SK-N-SH (cell line): ENCODE measurements around the gene SRRM2.

Experiments used
- CTCF ChIP-seq: fragments of 200-600 bp; sonication (generic); IDR thresholded peaks from 2 replicates; pipeline ENCODE4 v1.6.1; 2017; ENCODE audit warnings: antibody characterized with exemption, mild to moderate bottlenecking, moderate library complexity
- EZH2phosphoT487 ChIP-seq: fragments of 200-600 bp; sonication (generic); IDR thresholded peaks from 2 replicates; pipeline ENCODE4 v1.6.1; 2017; ENCODE audit warnings: low read depth, mixed run types, mild to moderate bottlenecking, antibody characterized with exemption, moderate library complexity, borderline replicate concordance
- GABPA ChIP-seq: IDR thresholded peaks from 2 replicates; pipeline ENCODE4 v1.4.0; 2012; ENCODE audit warnings: low read depth, mild to moderate bottlenecking
- MAX ChIP-seq: IDR thresholded peaks from 2 replicates; pipeline ENCODE4 v1.4.0; 2012; ENCODE audit warnings: low read depth
- MXI1 ChIP-seq: IDR thresholded peaks from 2 replicates; pipeline ENCODE4 v1.6.1; 2012; ENCODE audit warnings: mild to moderate bottlenecking, low read depth, low read length, improper control_type of control experiment
- POLR2AphosphoS5 ChIP-seq: IDR thresholded peaks from 2 replicates; pipeline ENCODE4 v1.6.1; 2012; ENCODE audit warnings: low read depth, low read length
- RCOR1 ChIP-seq: fragments of 150-350 bp; IDR thresholded peaks from 2 replicates; pipeline ENCODE4 v1.6.1; 2017; ENCODE audit warnings: antibody characterized with exemption, low read length
- REST ChIP-seq: IDR thresholded peaks from 2 replicates; pipeline ENCODE4 v1.6.1; 2012; ENCODE audit warnings: mild to moderate bottlenecking, low read depth, low read length, moderate library complexity
- RFX5 ChIP-seq: IDR thresholded peaks from 2 replicates; pipeline ENCODE4 v1.6.1; 2012; ENCODE audit warnings: mild to moderate bottlenecking, improper control_type of control experiment, low read length
- ZBTB33 ChIP-seq: IDR thresholded peaks from 2 replicates; pipeline ENCODE4 v1.4.0; 2012; ENCODE audit warnings: low read depth, borderline replicate concordance

GRCh38 chr16:2799859-2800226 lies 47.4 kb downstream of the SRRM2 start:
- TF ChIP-seq POLR2AphosphoS5 (no peak), REST (no peak), CTCF (no peak), MXI1 (peak; percentile 53; the same call in 1 of the 2 replicates), RCOR1 (no peak; the same call in 1 of the 2 replicates), MAX (no peak), ZBTB33 (no peak), EZH2phosphoT487 (no peak), GABPA (no peak), RFX5 (no peak)
